GM06990 (cell line): ENCODE measurements around the gene BRDT.

Experiments
- DNase-seq: peaks from one replicate; pipeline ENCODE4 v3.0.0-alpha.2; 2011; ENCODE audit not compliant: insufficient read length; ENCODE audit errors: extremely low read depth
- H3K27me3 ChIP-seq: replicated peaks from 2 replicates; pipeline ENCODE4 v1.6.0; 2011; ENCODE audit warnings: low read length; ENCODE audit not compliant: control insufficient read depth, insufficient read depth
- H3K36me3 ChIP-seq: 2 replicates; pipeline ENCODE4 v1.5.1; 2011; ENCODE audit warnings: low read length; ENCODE audit not compliant: control insufficient read depth, insufficient read depth
- H3K4me3 ChIP-seq: replicated peaks from 2 replicates; pipeline ENCODE4 v1.5.1; 2011; ENCODE audit warnings: low read depth, mild to moderate bottlenecking, control low read depth, low read length
- CTCF ChIP-seq: IDR thresholded peaks from 2 replicates; pipeline ENCODE4 v1.5.1; 2011; ENCODE audit warnings: low read length, control low read depth, mild to moderate bottlenecking, inconsistent platforms; ENCODE audit not compliant: insufficient read depth, poor library complexity, severe bottlenecking

The BRDT gene

GRCh38 chr1:91929250-91929649 is 20.0 kb upstream of the BRDT start:
- Histone ChIP-seq H3K27me3 (no peaks in the 10 kb centered on the region), H3K36me3 (no peaks in the 10 kb centered on the region), H3K4me3 (no peak overlapping the region)
- DNase-seq: no peak
- TF ChIP-seq CTCF: no peak

GRCh38 chr1:91937613-91938012 is 11.6 kb upstream of the BRDT start:
- Histone ChIP-seq H3K27me3 (no peaks in the 10 kb centered on the region), H3K4me3 (no peak overlapping the region), H3K36me3 (no peaks in the 10 kb centered on the region)
- no peak for DNase-seq
- TF ChIP-seq CTCF: no peak

GRCh38 chr1:91940496-91940895 is 8.7 kb upstream of the BRDT start:
- no peak overlapping the region for H3K4me3 ChIP-seq
- no peak for DNase-seq
- H3K36me3 ChIP-seq: no peaks in the 10 kb centered on the region
- no peaks in the 10 kb centered on the region for H3K27me3 ChIP-seq
- no peak for TF ChIP-seq CTCF

GRCh38 chr1:91944087-91944486 is 5.1 kb upstream of the BRDT start:
- TF ChIP-seq CTCF: no peak
- no peak for DNase-seq
- Histone ChIP-seq H3K4me3 (no peak overlapping the region), H3K27me3 (no peaks in the 10 kb centered on the region), H3K36me3 (no peaks in the 10 kb centered on the region)

- no peak overlapping the region for H3K4me3 ChIP-seq
Observed at GRCh38 chr1:91948097-91948496, 1.1 kb upstream of the BRDT start.

More at GRCh38 chr1:91948097-91948496, 1.1 kb upstream of the BRDT start:
- no peak for TF ChIP-seq CTCF
- DNase-seq: peak; percentile 41
- Histone ChIP-seq H3K36me3 (no peaks in the 10 kb centered on the region), H3K27me3 (no peaks in the 10 kb centered on the region)
